SK-N-DZ (cell line): ENCODE data around the gene TRIP12.
A peak's percentile ranks its signal among the peaks of the same experiment; 100 is the strongest.
"Not testable (repeated sequence)": the region's sequence is repeated elsewhere in the genome, so short reads cannot be mapped to it uniquely, and the experiment has no call there.

Experiments used
- DNase-seq: peaks from one replicate; pipeline ENCODE4 v3.0.0-alpha.2; 2015; ENCODE audit warnings: low spot score

Gene TRIP12

GRCh38 chr2:229920011-229920641 is 1.7 kb downstream of the TRIP12 start:
- DNase-seq = no peak

- DNase-seq = no peak
Observed at GRCh38 chr2:229917793-229918192, 4.0 kb downstream of the TRIP12 start.

GRCh38 chr2:229914171-229914570 is 7.6 kb downstream of the TRIP12 start:
- DNase-seq = no peak

GRCh38 chr2:229910832-229911412 is 10.9 kb downstream of the TRIP12 start:
- peak; percentile 20 for DNase-seq

GRCh38 chr2:229910147-229910831 is 11.5 kb downstream of the TRIP12 start:
- DNase-seq = no peak

GRCh38 chr2:229909090-229909489 is 12.7 kb downstream of the TRIP12 start:
- DNase-seq = no peak

GRCh38 chr2:229905601-229906000 is 16.2 kb downstream of the TRIP12 start:
- no peak for DNase-seq

- no peak for DNase-seq
Observed at GRCh38 chr2:229903037-229903436, 18.8 kb downstream of the TRIP12 start.

- DNase-seq = no peak
Observed at GRCh38 chr2:229901819-229902218, 20.0 kb downstream of the TRIP12 start.

- not testable (repeated sequence) for DNase-seq
Observed at GRCh38 chr2:229900514-229900913, 21.3 kb downstream of the TRIP12 start.

GRCh38 chr2:229900012-229900411 is 21.8 kb downstream of the TRIP12 start:
- no peak for DNase-seq

GRCh38 chr2:229899604-229900003 is 22.2 kb downstream of the TRIP12 start:
- DNase-seq = no peak

GRCh38 chr2:229896857-229897256 is 25.0 kb downstream of the TRIP12 start:
- DNase-seq = no peak

- no peak for DNase-seq
Observed at GRCh38 chr2:229889023-229889422, 32.8 kb downstream of the TRIP12 start.

- no peak for DNase-seq
Observed at GRCh38 chr2:229888031-229888430, 33.8 kb downstream of the TRIP12 start.

GRCh38 chr2:229887441-229887840 is 34.4 kb downstream of the TRIP12 start:
- DNase-seq = no peak

GRCh38 chr2:229884775-229885699 is 36.8 kb downstream of the TRIP12 start:
- DNase-seq = no peak

- DNase-seq = no peak
Observed at GRCh38 chr2:229882583-229882982, 39.2 kb downstream of the TRIP12 start.

- no peak for DNase-seq
Observed at GRCh38 chr2:229880892-229881586, 40.8 kb downstream of the TRIP12 start.

GRCh38 chr2:229879191-229879950 is 42.4 kb downstream of the TRIP12 start:
- no peak for DNase-seq

GRCh38 chr2:229875549-229875948 is 46.3 kb downstream of the TRIP12 start:
- no peak for DNase-seq
